DND-41 (cell line): Measurements from ENCODE around the gene ARNT2.

Experiments
- ATAC-seq: fragments of 200-7000 bp; cut with Tn5 transposase; 3 replicates; pipeline ENCODE4 v1.9.1; 2021; ENCODE audit warnings: low read depth; ENCODE audit not compliant: insufficient read depth
- DNase-seq: peaks from one replicate; pipeline ENCODE4 v3.0.0-alpha.2; 2020
- H2AFZ ChIP-seq: 2 replicates; pipeline ENCODE4 v1.6.0; 2012; ENCODE audit warnings: low read depth, low read length
- H3K27ac ChIP-seq: 2 replicates; pipeline ENCODE4 v1.5.1; 2012; ENCODE audit warnings: low read length, inconsistent platforms
- H3K27me3 ChIP-seq: fragments of 200-600 bp; sonication (generic); 2 replicates; pipeline ENCODE4 v1.6.0; 2012; ENCODE audit warnings: low read length, mild to moderate bottlenecking, inconsistent platforms; ENCODE audit not compliant: insufficient read depth, poor library complexity
- H3K36me3 ChIP-seq: 2 replicates; pipeline ENCODE4 v1.5.1; 2012; ENCODE audit warnings: low read length, inconsistent platforms; ENCODE audit not compliant: insufficient read depth
- H3K4me1 ChIP-seq: 2 replicates; pipeline ENCODE4 v1.5.1; 2012; ENCODE audit warnings: mild to moderate bottlenecking, low read length; ENCODE audit not compliant: insufficient read depth
- H3K4me2 ChIP-seq: 2 replicates; pipeline ENCODE4 v1.6.0; 2012; ENCODE audit warnings: mild to moderate bottlenecking, moderate library complexity, low read length, inconsistent platforms; ENCODE audit not compliant: insufficient read depth
- H3K4me3 ChIP-seq, 2 experiments: fragments of 200-600 bp in 1 of 2; shearing (Covaris generic) in 1 of 2; 2 replicates each; pipeline ENCODE4 v1.5.1; 2012 to 2016; ENCODE audit warnings: inconsistent platforms in 2 of 2, low read length in 2 of 2, mild to moderate bottlenecking in 2 of 2, low read depth in 1 of 2, moderate library complexity in 1 of 2
- H3K79me2 ChIP-seq: 2 replicates; pipeline ENCODE4 v1.6.0; 2012; ENCODE audit warnings: low read length, inconsistent platforms; ENCODE audit not compliant: insufficient read depth
- H3K9ac ChIP-seq: 2 replicates; pipeline ENCODE4 v1.6.0; 2012; ENCODE audit warnings: low read depth, mild to moderate bottlenecking, inconsistent platforms, low read length, moderate library complexity
- H3K9me3 ChIP-seq: 2 replicates; pipeline ENCODE4 v1.5.1; 2012; ENCODE audit warnings: low read length, moderate library complexity, mild to moderate bottlenecking, inconsistent platforms; ENCODE audit not compliant: insufficient read depth, severe bottlenecking
- H4K20me1 ChIP-seq: 2 replicates; pipeline ENCODE4 v1.6.0; 2012; ENCODE audit warnings: low read length; ENCODE audit not compliant: insufficient read depth
- EZH2 ChIP-seq: IDR thresholded peaks from 3 replicates; pipeline ENCODE4 v1.6.1; 2012; ENCODE audit warnings: borderline replicate concordance, low read depth, mild to moderate bottlenecking, moderate library complexity, low read length, inconsistent platforms; ENCODE audit not compliant: severe bottlenecking
- TF ChIP-seq, protein P1 (sequence below): IDR thresholded peaks from 2 replicates; pipeline ENCODE4 v1.5.1; 2012; ENCODE audit warnings: borderline replicate concordance, low read length, moderate library complexity, mild to moderate bottlenecking; ENCODE audit not compliant: poor library complexity, severe bottlenecking; ENCODE audit errors: extremely low read depth

The ARNT2 gene

GRCh38 chr15:80434926-80435720 is 30.9 kb downstream of the ARNT2 start:
- Histone ChIP-seq H3K4me1 (no peaks in the 10 kb centered on the region), H3K9me3 (no peaks in the 10 kb centered on the region), H2AFZ (no peak overlapping the region), H3K27ac (no peak overlapping the region), H3K4me2 (no peak overlapping the region), H3K27me3 (peaks cover 16% of the 10 kb centered on the region), H3K36me3 (no peaks in the 10 kb centered on the region), H3K79me2 (no peaks in the 10 kb centered on the region), H3K9ac (no peak overlapping the region), H4K20me1 (no peaks in the 10 kb centered on the region), H3K4me3 (no peak overlapping the region)
- DNase-seq (no peak), ATAC-seq (no peak)
- no peak for TF ChIP-seq EZH2
- TF ChIP-seq, protein P1, sequence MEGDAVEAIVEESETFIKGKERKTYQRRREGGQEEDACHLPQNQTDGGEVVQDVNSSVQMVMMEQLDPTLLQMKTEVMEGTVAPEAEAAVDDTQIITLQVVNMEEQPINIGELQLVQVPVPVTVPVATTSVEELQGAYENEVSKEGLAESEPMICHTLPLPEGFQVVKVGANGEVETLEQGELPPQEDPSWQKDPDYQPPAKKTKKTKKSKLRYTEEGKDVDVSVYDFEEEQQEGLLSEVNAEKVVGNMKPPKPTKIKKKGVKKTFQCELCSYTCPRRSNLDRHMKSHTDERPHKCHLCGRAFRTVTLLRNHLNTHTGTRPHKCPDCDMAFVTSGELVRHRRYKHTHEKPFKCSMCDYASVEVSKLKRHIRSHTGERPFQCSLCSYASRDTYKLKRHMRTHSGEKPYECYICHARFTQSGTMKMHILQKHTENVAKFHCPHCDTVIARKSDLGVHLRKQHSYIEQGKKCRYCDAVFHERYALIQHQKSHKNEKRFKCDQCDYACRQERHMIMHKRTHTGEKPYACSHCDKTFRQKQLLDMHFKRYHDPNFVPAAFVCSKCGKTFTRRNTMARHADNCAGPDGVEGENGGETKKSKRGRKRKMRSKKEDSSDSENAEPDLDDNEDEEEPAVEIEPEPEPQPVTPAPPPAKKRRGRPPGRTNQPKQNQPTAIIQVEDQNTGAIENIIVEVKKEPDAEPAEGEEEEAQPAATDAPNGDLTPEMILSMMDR: no peak

GRCh38 chr15:80436511-80437307 is 32.5 kb downstream of the ARNT2 start:
- no peaks in the 10 kb centered on the region for H3K4me1 ChIP-seq
- peaks cover 16% of the 10 kb centered on the region for H3K27me3 ChIP-seq
- H3K9ac ChIP-seq: no peak overlapping the region
- H3K4me3 ChIP-seq: no peak overlapping the region
- H2AFZ ChIP-seq: no peak overlapping the region
- DNase-seq (no peak), ATAC-seq (no peak)
- TF ChIP-seq, protein P1: no peak
- no peak for TF ChIP-seq EZH2
- no peaks in the 10 kb centered on the region for H3K36me3 ChIP-seq
- H3K9me3 ChIP-seq: no peaks in the 10 kb centered on the region
- H3K4me2 ChIP-seq: no peak overlapping the region
- no peaks in the 10 kb centered on the region for H4K20me1 ChIP-seq
- H3K79me2 ChIP-seq: no peaks in the 10 kb centered on the region
- H3K27ac ChIP-seq: no peak overlapping the region

- DNase-seq (no peak), ATAC-seq (no peak)
- H4K20me1 ChIP-seq: no peaks in the 10 kb centered on the region
- peaks cover 16% of the 10 kb centered on the region for H3K27me3 ChIP-seq
- H3K4me1 ChIP-seq: no peaks in the 10 kb centered on the region
- H3K4me3 ChIP-seq: no peak overlapping the region
- H2AFZ ChIP-seq: no peak overlapping the region
- no peak overlapping the region for H3K27ac ChIP-seq
- H3K9ac ChIP-seq: no peak overlapping the region
- H3K36me3 ChIP-seq: no peaks in the 10 kb centered on the region
- H3K4me2 ChIP-seq: no peak overlapping the region
- H3K79me2 ChIP-seq: no peaks in the 10 kb centered on the region
- H3K9me3 ChIP-seq: no peaks in the 10 kb centered on the region
- TF ChIP-seq EZH2: no peak
- TF ChIP-seq, protein P1: no peak
These were observed 33.2 kb downstream of the ARNT2 start for GRCh38 chr15:80437334-80437891.
